ENCODE measurements around the gene PRR19. TPM values are rescaled to one million over a fixed set of nuclear protein-coding genes. Genes with fewer than 3 reads are reported as not detected.
"Not testable (repeated sequence)": the region's sequence is repeated elsewhere in the genome, so short reads cannot be mapped to it uniquely, and the experiment has no call there.

The PRR19 gene
- total and polyA plus RNA-seq, 4 donors, result 0.23 to 1.0 (median 0.77) TPM

- no peak overlapping the region for H3K4me3 ChIP-seq
- no peak overlapping the region for H3K27ac ChIP-seq (ENCODE audit: low read depth in 1 of 2, low read length in 1 of 2)
- no peak for DNase-seq
- no peaks in the 10 kb centered on the region for H3K27me3 ChIP-seq (ENCODE audit: control insufficient read depth in 3 of 3, insufficient read depth in 3 of 3, low read length in 2 of 3)
- H3K9me3 ChIP-seq (ENCODE audit: control insufficient read depth in 4 of 4, insufficient read depth in 3 of 4, low read length in 3 of 4), result no peaks in the 10 kb centered on the region
- H3K4me1 ChIP-seq (ENCODE audit: control insufficient read depth in 5 of 5, insufficient read depth in 5 of 5, low read length in 5 of 5), result peaks cover 0 to under 1% (median 0%) of the 10 kb centered on the region in 5 donors
- TF ChIP-seq CTCF (IDR thresholded peaks at IDR 0.05; ENCODE audit: control extremely low read depth, extremely low read depth), result no peak
- no peaks in the 10 kb centered on the region for H3K36me3 ChIP-seq (ENCODE audit: control insufficient read depth in 4 of 4, insufficient read depth in 4 of 4, low read length in 4 of 4)
- WGBS, 2 donors, result 94 to 95% methylated on average over 3 of the region's 3 CpGs
- ATAC-seq (ENCODE audit: insufficient read depth, low FRiP score), result no peak
- H3K9ac ChIP-seq (ENCODE audit: insufficient read depth in 1 of 2, low read length in 2 of 2), result no peak overlapping the region
Observed at GRCh38 chr19:42261763-42262162, 40.2 kb upstream of the PRR19 start.

GRCh38 chr19:42266105-42266504 lies 35.8 kb upstream of the PRR19 start:
- H3K27ac ChIP-seq (ENCODE audit: low read depth in 1 of 2, low read length in 1 of 2); H3K9me3 ChIP-seq (ENCODE audit: control insufficient read depth in 4 of 4, insufficient read depth in 3 of 4, low read length in 3 of 4); H3K4me3 ChIP-seq; H3K9ac ChIP-seq (ENCODE audit: insufficient read depth in 1 of 2, low read length in 2 of 2); ATAC-seq (ENCODE audit: insufficient read depth, low FRiP score); DNase-seq; H3K27me3 ChIP-seq (ENCODE audit: control insufficient read depth in 3 of 3, insufficient read depth in 3 of 3, low read length in 2 of 3); H3K36me3 ChIP-seq (ENCODE audit: control insufficient read depth in 4 of 4, insufficient read depth in 4 of 4, low read length in 4 of 4): not testable (repeated sequence)
- WGBS, 2 donors, result 93 to 96% methylated on average over 4 of the region's 4 CpGs
- H3K4me1 ChIP-seq (ENCODE audit: control insufficient read depth in 5 of 5, insufficient read depth in 5 of 5, low read length in 5 of 5), result peaks cover 0 to 20% (median 8%) of the 10 kb centered on the region in 5 donors

- ATAC-seq (ENCODE audit: insufficient read depth, low FRiP score); H3K36me3 ChIP-seq (ENCODE audit: control insufficient read depth in 4 of 4, insufficient read depth in 4 of 4, low read length in 4 of 4); H3K4me3 ChIP-seq; H3K27ac ChIP-seq (ENCODE audit: low read depth in 1 of 2, low read length in 1 of 2); DNase-seq; H3K9me3 ChIP-seq (ENCODE audit: control insufficient read depth in 4 of 4, insufficient read depth in 3 of 4, low read length in 3 of 4); H3K27me3 ChIP-seq (ENCODE audit: control insufficient read depth in 3 of 3, insufficient read depth in 3 of 3, low read length in 2 of 3): not testable (repeated sequence)
- H3K9ac ChIP-seq (ENCODE audit: insufficient read depth in 1 of 2, low read length in 2 of 2), result peak overlapping the region in 1 of 2 donors; percentile 93
- H3K4me1 ChIP-seq (ENCODE audit: control insufficient read depth in 5 of 5, insufficient read depth in 5 of 5, low read length in 5 of 5), result peaks cover 0 to 20% (median 9%) of the 10 kb centered on the region in 5 donors
- WGBS, 2 donors, result 89 to 92% methylated on average over 22 to 25 of the region's 25 CpGs
Observed at GRCh38 chr19:42266928-42267603, 34.9 kb upstream of the PRR19 start.

- Histone ChIP-seq H3K27ac (ENCODE audit: low read depth in 1 of 2, low read length in 1 of 2) (peak overlapping the region; percentile 94 to 97), H3K36me3 (ENCODE audit: control insufficient read depth in 4 of 4, insufficient read depth in 4 of 4, low read length in 4 of 4) (peaks cover 0 to 11% (median 4%) of the 10 kb centered on the region in 4 donors), H3K9me3 (ENCODE audit: control insufficient read depth in 4 of 4, insufficient read depth in 3 of 4, low read length in 3 of 4) (no peaks in the 10 kb centered on the region), H3K4me1 (ENCODE audit: control insufficient read depth in 5 of 5, insufficient read depth in 5 of 5, low read length in 5 of 5) (peaks cover 0 to 20% (median 9%) of the 10 kb centered on the region in 5 donors), H3K27me3 (ENCODE audit: control insufficient read depth in 3 of 3, insufficient read depth in 3 of 3, low read length in 2 of 3) (no peaks in the 10 kb centered on the region), H3K4me3 (peak overlapping the region; percentile 33), H3K9ac (ENCODE audit: insufficient read depth in 1 of 2, low read length in 2 of 2) (peak overlapping the region; percentile 85 to 93)
- DNase-seq, result peak in 2 of 3 donors; percentile 43 to 65
- no peak for ATAC-seq (ENCODE audit: insufficient read depth, low FRiP score)
- no peak for TF ChIP-seq CTCF (IDR thresholded peaks at IDR 0.05; ENCODE audit: control extremely low read depth, extremely low read depth)
- 9% methylated on average over 13 of the region's 13 CpGs for WGBS, 2 donors
Observed at GRCh38 chr19:42267644-42268141, 34.2 kb upstream of the PRR19 start.
